ENCODE results near the gene CMSS1.

CMSS1 gene

DNA sequence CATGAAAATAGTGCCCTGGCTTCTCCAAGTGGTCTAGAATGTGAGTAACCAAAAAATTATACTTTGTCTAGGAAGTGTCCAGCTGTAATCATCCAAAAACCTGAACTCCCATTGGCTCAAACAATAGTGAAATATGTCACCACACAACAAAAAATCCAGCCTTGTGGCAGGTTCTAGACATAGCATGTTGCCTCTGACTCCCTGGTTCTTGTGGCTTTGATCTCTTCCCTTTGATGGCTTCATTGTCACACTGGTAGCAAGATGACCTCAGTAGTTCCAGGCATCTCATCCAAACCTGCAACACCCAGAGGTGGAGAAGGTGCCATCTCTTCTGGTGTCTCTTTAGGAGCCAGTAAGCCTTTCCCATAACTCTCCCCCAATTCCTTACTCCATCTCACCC, 74.7 kb downstream of the CMSS1 start:
- H3K36me3 ChIP-seq (ENCODE audit: control insufficient read depth in 1 of 2, insufficient read depth in 2 of 2, low read length in 2 of 2), result no peaks in the 10 kb centered on the region
- H3K27ac ChIP-seq (ENCODE audit: low read length), result no peak overlapping the region
- H3K27me3 ChIP-seq (ENCODE audit: low read depth, low read length), result no peaks in the 10 kb centered on the region
- H3K4me1 ChIP-seq (ENCODE audit: control insufficient read depth in 1 of 2, insufficient read depth in 2 of 2, low read length in 2 of 2), result no peaks in the 10 kb centered on the region
- no peak overlapping the region for H3K4me3 ChIP-seq (ENCODE audit: low read depth in 1 of 2, low read length in 2 of 2)
- H3K9me3 ChIP-seq (ENCODE audit: control insufficient read depth in 1 of 2, low read length in 2 of 2), result no peaks in the 10 kb centered on the region

DNA sequence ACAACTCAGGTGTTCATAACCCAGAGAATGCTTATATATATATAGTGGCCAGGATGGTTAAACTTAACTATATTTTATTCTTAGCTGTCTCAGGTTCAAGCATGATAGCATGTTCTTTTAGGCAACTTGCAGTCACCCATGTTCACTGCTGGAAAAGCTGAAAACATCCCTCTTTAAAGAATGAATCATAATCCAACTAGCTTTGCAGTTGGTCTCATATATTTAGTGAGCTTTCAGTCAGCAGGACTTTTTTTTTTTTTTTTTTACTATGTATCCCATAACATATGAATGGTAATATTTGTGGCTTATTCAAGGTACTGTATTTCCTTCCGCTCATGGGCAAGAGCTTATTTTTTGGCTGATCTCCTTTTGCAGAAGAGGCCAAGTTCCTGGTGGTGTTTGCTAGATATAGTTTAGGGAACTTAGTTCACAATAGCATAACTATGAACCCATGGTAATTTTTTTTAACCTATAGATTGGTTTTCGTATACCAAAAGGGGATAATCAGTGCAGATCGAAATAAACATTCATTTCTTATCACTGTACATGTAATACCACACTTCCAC, 77.6 kb downstream of the CMSS1 start:
- no peaks in the 10 kb centered on the region for H3K27me3 ChIP-seq (ENCODE audit: low read depth, low read length)
- H3K27ac ChIP-seq (ENCODE audit: low read length), result no peak overlapping the region
- H3K9me3 ChIP-seq (ENCODE audit: control insufficient read depth in 1 of 2, low read length in 2 of 2), result no peaks in the 10 kb centered on the region
- no peaks in the 10 kb centered on the region for H3K4me1 ChIP-seq (ENCODE audit: control insufficient read depth in 1 of 2, insufficient read depth in 2 of 2, low read length in 2 of 2)
- H3K4me3 ChIP-seq (ENCODE audit: low read depth in 1 of 2, low read length in 2 of 2), result no peak overlapping the region
- H3K36me3 ChIP-seq (ENCODE audit: control insufficient read depth in 1 of 2, insufficient read depth in 2 of 2, low read length in 2 of 2), result no peaks in the 10 kb centered on the region

DNA sequence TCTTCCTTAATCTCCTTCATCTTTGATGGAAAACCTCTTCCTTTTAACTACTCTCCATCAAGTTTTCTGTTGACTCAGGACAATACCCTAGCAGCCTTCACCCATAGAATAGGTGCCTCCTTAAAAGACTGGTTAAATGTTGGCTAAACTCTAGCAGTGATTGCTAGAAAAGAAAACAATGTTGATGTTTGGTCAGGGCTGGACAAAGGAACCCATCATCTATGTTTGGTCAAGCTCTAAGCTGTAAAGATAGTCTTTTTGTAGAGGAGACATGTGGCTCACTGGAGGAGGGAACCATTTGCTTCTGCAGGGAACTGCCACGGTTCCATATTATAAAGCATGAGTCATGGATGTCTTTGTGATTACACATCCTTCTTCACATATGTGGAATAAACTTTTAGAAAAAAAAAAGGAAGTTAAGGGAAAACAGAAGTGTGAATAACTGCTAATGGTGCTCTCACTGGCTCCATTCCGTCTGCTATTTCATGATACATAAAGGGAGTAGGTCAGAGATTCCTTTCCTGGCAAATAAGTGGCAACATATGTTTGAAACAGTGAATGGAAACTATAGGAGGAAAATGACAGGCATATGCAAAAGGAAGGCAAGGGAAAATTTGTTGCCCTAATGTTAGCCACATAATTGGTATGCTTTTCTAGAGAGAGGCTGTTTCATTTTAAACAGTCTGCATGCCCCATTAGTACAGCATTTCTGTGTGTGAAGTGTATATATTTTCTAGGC, 78.2 kb downstream of the CMSS1 start:
- no peaks in the 10 kb centered on the region for H3K27me3 ChIP-seq (ENCODE audit: low read depth, low read length)
- no peaks in the 10 kb centered on the region for H3K9me3 ChIP-seq (ENCODE audit: control insufficient read depth in 1 of 2, low read length in 2 of 2)
- H3K4me1 ChIP-seq (ENCODE audit: control insufficient read depth in 1 of 2, insufficient read depth in 2 of 2, low read length in 2 of 2), result peaks cover 4 to 5% of the 10 kb centered on the region in 2 donors
- no peak overlapping the region for H3K27ac ChIP-seq (ENCODE audit: low read length)
- H3K4me3 ChIP-seq (ENCODE audit: low read depth in 1 of 2, low read length in 2 of 2), result no peak overlapping the region
- no peaks in the 10 kb centered on the region for H3K36me3 ChIP-seq (ENCODE audit: control insufficient read depth in 1 of 2, insufficient read depth in 2 of 2, low read length in 2 of 2)

DNA sequence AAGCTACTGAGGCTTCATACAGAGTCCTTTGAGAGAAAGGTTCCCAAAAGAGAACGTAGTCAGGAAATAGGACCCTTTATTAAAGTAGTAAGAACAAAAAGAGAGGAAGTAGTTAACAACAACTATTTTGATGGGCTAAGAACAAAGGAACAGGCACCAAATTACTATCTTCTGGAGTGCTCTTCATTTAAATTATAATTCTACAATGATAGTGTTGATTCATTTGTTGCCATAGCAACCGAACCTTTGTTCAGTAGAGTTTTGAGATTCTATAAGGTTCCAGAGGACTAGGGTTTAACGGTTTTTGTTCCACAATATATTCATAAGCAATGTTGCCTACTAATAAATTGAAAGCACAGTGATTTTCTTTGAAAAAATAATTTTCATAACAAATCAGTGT, 78.8 kb downstream of the CMSS1 start:
- no peak overlapping the region for H3K4me3 ChIP-seq (ENCODE audit: low read depth in 1 of 2, low read length in 2 of 2)
- H3K36me3 ChIP-seq (ENCODE audit: control insufficient read depth in 1 of 2, insufficient read depth in 2 of 2, low read length in 2 of 2), result no peaks in the 10 kb centered on the region
- H3K4me1 ChIP-seq (ENCODE audit: control insufficient read depth in 1 of 2, insufficient read depth in 2 of 2, low read length in 2 of 2), result peaks cover 4 to 8% of the 10 kb centered on the region in 2 donors
- H3K9me3 ChIP-seq (ENCODE audit: control insufficient read depth in 1 of 2, low read length in 2 of 2), result no peaks in the 10 kb centered on the region
- H3K27ac ChIP-seq (ENCODE audit: low read length), result no peak overlapping the region
- H3K27me3 ChIP-seq (ENCODE audit: low read depth, low read length), result no peaks in the 10 kb centered on the region

DNA sequence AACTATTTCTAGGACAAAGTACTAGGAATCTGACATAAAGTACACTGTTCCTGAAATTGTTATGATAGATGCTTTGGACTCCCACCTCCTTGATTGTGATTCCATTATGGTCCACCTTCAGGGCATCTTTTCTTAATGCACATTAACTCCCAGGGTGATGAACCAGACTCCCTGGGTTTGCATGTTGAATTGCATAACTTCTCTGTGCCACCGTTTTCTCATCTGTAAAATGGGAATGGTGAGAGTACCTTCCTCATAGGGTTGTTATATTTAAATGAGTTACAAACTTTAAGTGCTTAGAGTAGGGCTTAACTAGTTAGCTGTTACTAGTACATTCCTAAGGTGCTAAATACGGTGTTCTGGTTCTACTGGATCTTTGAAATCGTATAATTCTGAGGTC, 81.9 kb downstream of the CMSS1 start:
- Histone ChIP-seq H3K4me3 (ENCODE audit: low read depth in 1 of 2, low read length in 2 of 2) (no peak overlapping the region), H3K4me1 (ENCODE audit: control insufficient read depth in 1 of 2, insufficient read depth in 2 of 2, low read length in 2 of 2) (peaks cover 4 to 8% of the 10 kb centered on the region in 2 donors), H3K27ac (ENCODE audit: low read length) (no peak overlapping the region)

DNA sequence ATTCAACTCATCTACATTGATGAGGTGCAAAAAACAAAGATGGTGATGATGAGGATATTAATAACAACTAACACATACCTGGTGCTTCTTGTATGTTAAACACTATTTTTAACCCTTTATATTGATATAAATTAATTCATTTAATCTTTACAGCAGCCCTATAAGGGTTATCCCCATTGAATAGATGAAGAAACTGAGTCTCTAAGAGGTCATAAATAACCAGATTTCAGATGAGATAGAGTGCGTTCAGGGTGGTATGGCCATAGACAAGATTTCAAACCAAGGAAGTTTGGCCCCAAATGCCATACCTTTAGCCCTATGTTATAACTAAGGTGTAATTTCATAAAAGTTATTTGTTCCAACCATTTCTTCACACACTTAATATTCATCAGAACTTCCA, 82.6 kb downstream of the CMSS1 start:
- H3K4me1 ChIP-seq (ENCODE audit: control insufficient read depth in 1 of 2, insufficient read depth in 2 of 2, low read length in 2 of 2), result peaks cover 4 to 8% of the 10 kb centered on the region in 2 donors
- no peak overlapping the region for H3K4me3 ChIP-seq (ENCODE audit: low read depth in 1 of 2, low read length in 2 of 2)
- no peaks in the 10 kb centered on the region for H3K36me3 ChIP-seq (ENCODE audit: control insufficient read depth in 1 of 2, insufficient read depth in 2 of 2, low read length in 2 of 2)
- H3K27ac ChIP-seq (ENCODE audit: low read length), result no peak overlapping the region
- H3K9me3 ChIP-seq (ENCODE audit: control insufficient read depth in 1 of 2, low read length in 2 of 2), result no peaks in the 10 kb centered on the region
- H3K27me3 ChIP-seq (ENCODE audit: low read depth, low read length), result no peaks in the 10 kb centered on the region

More for the DNA sequence above, 81.9 kb downstream of the CMSS1 start:
- H3K36me3 ChIP-seq (ENCODE audit: control insufficient read depth in 1 of 2, insufficient read depth in 2 of 2, low read length in 2 of 2), result no peaks in the 10 kb centered on the region
- H3K9me3 ChIP-seq (ENCODE audit: control insufficient read depth in 1 of 2, low read length in 2 of 2), result no peaks in the 10 kb centered on the region
- H3K27me3 ChIP-seq (ENCODE audit: low read depth, low read length), result no peaks in the 10 kb centered on the region

DNA sequence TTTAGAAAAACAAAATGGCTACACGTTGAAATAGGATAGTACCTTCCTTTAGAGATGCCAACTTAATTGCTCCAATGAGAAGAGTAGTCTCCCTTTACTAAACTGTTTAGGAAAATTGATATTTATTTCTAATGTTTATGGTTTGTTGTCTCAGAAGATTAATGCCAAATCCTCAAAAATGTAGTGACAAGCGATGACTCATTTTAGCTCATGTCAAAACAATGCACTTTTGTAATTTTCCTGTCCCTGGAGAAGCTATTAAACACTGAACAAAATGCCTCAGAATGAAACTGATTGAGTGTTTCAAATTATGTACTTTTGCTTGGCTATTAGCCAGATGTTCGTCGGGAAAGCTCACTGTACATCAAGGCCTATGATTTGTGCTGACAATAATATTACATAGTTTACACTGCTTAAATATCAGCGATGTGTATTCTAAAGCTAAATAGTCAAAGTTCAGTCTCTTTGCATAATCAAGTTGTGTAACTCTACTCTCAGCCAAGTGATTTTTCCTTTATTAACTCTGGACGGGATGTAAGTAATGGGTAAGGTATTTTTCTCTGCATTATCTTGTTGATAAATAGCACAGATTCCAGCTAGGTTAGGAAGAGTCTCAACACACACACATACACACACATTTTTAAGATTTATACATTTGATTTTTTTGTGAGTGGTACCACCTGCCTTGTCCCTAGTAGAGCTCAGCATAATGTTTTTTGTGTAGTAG, 83.7 kb downstream of the CMSS1 start:
- H3K27me3 ChIP-seq (ENCODE audit: low read depth, low read length), result no peaks in the 10 kb centered on the region
- H3K27ac ChIP-seq (ENCODE audit: low read length), result peak overlapping the region; percentile 43
- no peaks in the 10 kb centered on the region for H3K36me3 ChIP-seq (ENCODE audit: control insufficient read depth in 1 of 2, insufficient read depth in 2 of 2, low read length in 2 of 2)
- peaks cover 4 to 8% of the 10 kb centered on the region in 2 donors for H3K4me1 ChIP-seq (ENCODE audit: control insufficient read depth in 1 of 2, insufficient read depth in 2 of 2, low read length in 2 of 2)
- no peak overlapping the region for H3K4me3 ChIP-seq (ENCODE audit: low read depth in 1 of 2, low read length in 2 of 2)
- H3K9me3 ChIP-seq (ENCODE audit: control insufficient read depth in 1 of 2, low read length in 2 of 2), result no peaks in the 10 kb centered on the region

DNA sequence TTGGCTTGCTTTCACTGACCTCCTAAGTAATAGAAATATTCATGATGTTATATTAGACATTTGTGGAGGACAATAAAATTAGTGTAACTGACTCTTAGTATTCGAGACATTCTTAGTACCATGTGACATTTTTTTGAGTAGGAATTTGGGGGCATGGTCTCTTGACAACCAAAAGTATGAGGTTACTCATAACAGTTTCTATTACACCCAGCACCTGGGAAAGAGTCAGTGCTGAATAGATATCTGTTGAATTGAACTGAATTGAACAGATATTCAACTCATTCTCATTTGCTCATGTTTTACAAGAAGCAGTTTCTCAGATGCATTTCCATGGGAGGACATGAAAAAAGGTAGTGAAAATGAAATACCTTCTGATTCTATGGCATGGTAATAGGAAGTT, 84.4 kb downstream of the CMSS1 start:
- no peak overlapping the region for H3K27ac ChIP-seq (ENCODE audit: low read length)
- H3K36me3 ChIP-seq (ENCODE audit: control insufficient read depth in 1 of 2, insufficient read depth in 2 of 2, low read length in 2 of 2), result no peaks in the 10 kb centered on the region
- H3K4me3 ChIP-seq (ENCODE audit: low read depth in 1 of 2, low read length in 2 of 2), result no peak overlapping the region
- no peaks in the 10 kb centered on the region for H3K27me3 ChIP-seq (ENCODE audit: low read depth, low read length)
- no peaks in the 10 kb centered on the region for H3K9me3 ChIP-seq (ENCODE audit: control insufficient read depth in 1 of 2, low read length in 2 of 2)
- peaks cover 4 to 8% of the 10 kb centered on the region in 2 donors for H3K4me1 ChIP-seq (ENCODE audit: control insufficient read depth in 1 of 2, insufficient read depth in 2 of 2, low read length in 2 of 2)

DNA sequence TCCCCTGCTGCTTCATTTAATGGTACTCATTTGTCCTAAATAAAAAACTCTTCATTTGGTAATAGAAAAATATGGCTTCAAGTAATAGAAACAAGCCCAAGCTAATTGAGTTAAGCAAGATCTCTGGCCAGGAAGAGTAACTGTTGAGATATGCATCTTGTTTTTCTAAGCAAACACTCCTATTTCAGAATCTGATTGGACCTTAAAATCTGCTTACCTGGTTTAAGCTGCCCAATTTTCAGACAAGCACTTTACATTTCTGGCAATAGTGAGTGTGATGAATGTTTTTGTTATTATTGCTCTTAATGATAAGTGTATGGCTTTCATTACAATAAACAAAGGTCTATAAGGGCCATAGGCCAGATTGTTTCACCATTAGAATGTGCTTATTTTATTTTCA, 86.2 kb downstream of the CMSS1 start:
- Histone ChIP-seq H3K36me3 (ENCODE audit: control insufficient read depth in 1 of 2, insufficient read depth in 2 of 2, low read length in 2 of 2) (no peaks in the 10 kb centered on the region), H3K4me3 (ENCODE audit: low read depth in 1 of 2, low read length in 2 of 2) (no peak overlapping the region), H3K27ac (ENCODE audit: low read length) (no peak overlapping the region), H3K4me1 (ENCODE audit: control insufficient read depth in 1 of 2, insufficient read depth in 2 of 2, low read length in 2 of 2) (peaks cover 4 to 8% of the 10 kb centered on the region in 2 donors), H3K9me3 (ENCODE audit: control insufficient read depth in 1 of 2, low read length in 2 of 2) (no peaks in the 10 kb centered on the region), H3K27me3 (ENCODE audit: low read depth, low read length) (no peaks in the 10 kb centered on the region)

DNA sequence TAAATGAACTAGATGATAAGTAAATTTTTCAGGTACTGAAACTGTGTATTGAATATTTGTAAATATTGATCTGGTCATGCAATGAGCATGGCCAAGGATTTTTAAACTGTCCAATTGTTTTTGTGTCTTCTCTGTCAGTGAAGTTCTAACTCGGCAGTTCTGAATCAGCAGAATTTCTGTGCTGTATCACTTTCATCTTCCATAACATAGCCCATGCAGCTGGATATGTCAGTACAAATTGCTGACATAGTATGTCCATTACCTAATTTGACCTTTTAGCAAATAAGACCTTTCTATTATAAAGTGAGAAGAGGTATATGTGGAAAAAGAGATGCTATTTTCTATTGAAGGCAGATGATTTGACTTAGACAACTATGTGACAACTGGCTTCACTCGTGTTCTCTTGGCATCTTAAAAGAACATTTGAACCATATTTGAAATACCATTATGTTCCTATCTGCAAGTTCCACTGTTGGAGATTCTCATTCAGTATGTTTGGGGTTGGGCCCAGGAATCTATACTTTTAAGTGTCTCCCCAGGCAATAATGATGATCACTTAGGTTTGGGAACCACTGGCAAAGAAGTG, 90.4 kb downstream of the CMSS1 start:
- Histone ChIP-seq H3K36me3 (ENCODE audit: control insufficient read depth in 1 of 2, insufficient read depth in 2 of 2, low read length in 2 of 2) (no peaks in the 10 kb centered on the region), H3K4me1 (ENCODE audit: control insufficient read depth in 1 of 2, insufficient read depth in 2 of 2, low read length in 2 of 2) (no peaks in the 10 kb centered on the region), H3K9me3 (ENCODE audit: control insufficient read depth in 1 of 2, low read length in 2 of 2) (no peaks in the 10 kb centered on the region), H3K27me3 (ENCODE audit: low read depth, low read length) (no peaks in the 10 kb centered on the region), H3K4me3 (ENCODE audit: low read depth in 1 of 2, low read length in 2 of 2) (no peak overlapping the region), H3K27ac (ENCODE audit: low read length) (no peak overlapping the region)

DNA sequence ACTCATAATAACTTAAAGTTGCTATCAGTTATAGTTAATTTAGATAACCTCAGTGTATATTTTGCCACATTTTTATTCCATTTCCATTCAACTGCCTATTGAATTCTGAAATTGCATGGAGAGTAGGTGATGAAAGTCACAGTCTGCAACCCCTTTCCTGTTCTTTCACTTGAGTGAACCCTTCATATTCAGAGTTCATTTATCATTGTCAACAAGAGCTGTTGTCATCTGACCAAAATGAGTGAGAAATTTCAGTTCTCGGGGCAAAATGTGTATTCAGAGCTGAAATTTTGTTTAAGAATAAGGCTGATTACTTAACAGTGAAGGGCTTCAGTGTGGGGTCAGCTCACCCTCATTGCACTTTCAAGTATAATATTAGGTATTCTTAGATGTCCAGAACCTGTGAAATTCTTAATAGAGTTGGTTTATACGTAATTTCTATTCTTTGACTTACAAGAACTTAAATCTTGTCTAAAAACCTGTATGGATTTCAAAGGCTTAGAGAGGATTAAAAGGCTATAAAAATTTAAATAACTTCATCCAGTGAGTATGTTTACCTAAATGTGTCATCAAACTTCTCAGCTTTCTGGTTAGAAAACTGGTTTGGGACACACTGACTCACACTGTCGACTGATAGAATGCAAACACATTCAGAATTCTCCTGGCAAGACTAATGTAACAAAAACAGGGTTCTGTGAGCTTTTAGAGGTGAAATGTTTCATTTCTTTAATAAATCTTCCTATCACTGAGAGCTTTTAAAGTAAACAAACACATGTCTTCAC, 92.2 kb downstream of the CMSS1 start:
- H3K9me3 ChIP-seq (ENCODE audit: control insufficient read depth in 1 of 2, low read length in 2 of 2), result no peaks in the 10 kb centered on the region
- no peak overlapping the region for H3K4me3 ChIP-seq (ENCODE audit: low read depth in 1 of 2, low read length in 2 of 2)
- H3K27me3 ChIP-seq (ENCODE audit: low read depth, low read length), result no peaks in the 10 kb centered on the region
- H3K36me3 ChIP-seq (ENCODE audit: control insufficient read depth in 1 of 2, insufficient read depth in 2 of 2, low read length in 2 of 2), result no peaks in the 10 kb centered on the region
- no peaks in the 10 kb centered on the region for H3K4me1 ChIP-seq (ENCODE audit: control insufficient read depth in 1 of 2, insufficient read depth in 2 of 2, low read length in 2 of 2)
- H3K27ac ChIP-seq (ENCODE audit: low read length), result no peak overlapping the region
